Astrocyte (in vitro differentiated cells and primary cell): ENCODE measurements around the gene ACKR1.

Experiments
- CTCF ChIP-seq: IDR thresholded peaks from 2 replicates; pipeline ENCODE4 v1.5.1; 2011; ENCODE audit warnings: low read depth, mild to moderate bottlenecking, inconsistent platforms, low read length, moderate library complexity; ENCODE audit not compliant: insufficient read depth
- EZH2 ChIP-seq: IDR thresholded peaks from 2 replicates; pipeline ENCODE4 v1.6.1; 2012; ENCODE audit warnings: mild to moderate bottlenecking, low read length, inconsistent platforms; ENCODE audit not compliant: insufficient read depth

- TF ChIP-seq EZH2: peak; percentile 71
- no peak for TF ChIP-seq CTCF
These were observed 32.8 kb upstream of the ACKR1 start for GRCh38 chr1:159171688-159172501.
